Measurements from ENCODE around the gene MRTO4.

Gene MRTO4

DNA sequence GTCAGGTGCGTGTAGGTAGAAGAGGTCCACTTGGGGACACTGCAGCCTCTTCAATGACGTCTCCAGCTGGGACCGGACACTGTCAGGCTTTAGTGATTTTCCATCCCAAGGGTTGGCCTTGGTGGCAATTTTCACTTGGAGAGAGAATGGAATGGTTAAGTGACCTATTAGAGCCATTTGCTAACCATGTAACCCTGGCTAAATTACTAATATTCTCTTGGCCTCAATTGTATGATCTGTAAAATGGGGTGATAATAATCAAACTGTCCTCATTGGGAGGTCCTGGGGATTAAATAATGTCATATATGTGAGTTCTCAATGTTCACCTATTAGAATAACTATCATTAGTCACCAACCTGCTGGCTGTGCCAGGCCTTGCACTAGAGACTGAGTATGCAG is 56.9 kb downstream of the MRTO4 start:
- no peak for DNase-seq (ENCODE audit: low read depth, low spot score)

DNA sequence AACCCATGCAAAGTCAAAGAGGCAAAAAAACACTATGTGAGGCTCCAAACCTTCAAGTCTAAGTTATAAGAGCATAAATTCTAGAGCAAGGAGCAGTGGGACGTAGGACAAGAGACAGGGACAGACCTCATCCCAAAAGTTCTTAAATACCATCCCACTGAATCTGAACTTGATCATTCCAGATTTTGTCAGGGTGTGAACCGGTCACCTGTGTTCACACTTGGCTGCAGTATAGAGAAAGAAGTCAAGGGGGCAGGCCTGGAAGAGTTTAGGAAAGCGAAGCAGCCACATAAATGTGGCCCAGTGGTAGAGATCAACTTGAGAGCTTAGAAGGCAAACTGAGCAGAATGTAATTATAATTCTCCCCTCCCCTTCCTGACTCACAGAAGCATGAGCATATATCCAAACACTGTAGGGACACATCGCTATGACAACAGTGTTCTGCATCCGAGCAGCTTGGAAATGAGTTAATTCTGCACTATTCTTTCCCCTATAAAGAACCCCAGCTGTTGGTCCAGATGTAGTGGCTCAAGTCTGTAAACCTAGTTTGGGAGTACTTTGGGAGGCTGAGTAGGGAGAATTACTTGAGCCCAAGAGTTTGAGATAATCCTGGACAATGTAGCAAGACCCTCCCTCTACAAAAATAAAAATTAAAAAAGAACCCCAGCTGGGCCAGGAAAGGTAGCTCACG is 57.7 kb downstream of the MRTO4 start:
- DNase-seq (ENCODE audit: low read depth, low spot score) = no peak
